Lower lobe of right lung (tissue), 2 donors: Measurements from ENCODE around the gene RALGPS1. TPM values are rescaled to one million over a fixed set of nuclear protein-coding genes. Genes with fewer than 3 reads are reported as not detected.

Source experiments
- ATAC-seq, 2 donors: fragments of 200-7000 bp; cut with Tn5 transposase; one replicate each; pipeline ENCODE4 v1.9.1; 2020 to 2022; ENCODE audit warnings: mild to moderate bottlenecking in 2 of 2, moderate library complexity in 2 of 2
- DNase-seq: peaks from one replicate; pipeline ENCODE4 v3.0.0-alpha.2; 2020
- H3K27ac ChIP-seq: fragments of 200-600 bp; one replicate; pipeline ENCODE4 v1.8.0; 2022
- H3K27me3 ChIP-seq: fragments of 200-600 bp; one replicate; pipeline ENCODE4 v1.8.0; 2022; ENCODE audit warnings: low read depth
- H3K36me3 ChIP-seq: fragments of 200-600 bp; one replicate; pipeline ENCODE4 v1.8.0; 2022; ENCODE audit warnings: mild to moderate bottlenecking
- H3K4me1 ChIP-seq: fragments of 200-600 bp; one replicate; pipeline ENCODE4 v1.8.0; 2022
- H3K4me3 ChIP-seq: fragments of 200-600 bp; one replicate; pipeline ENCODE4 v1.8.0; 2022; ENCODE audit warnings: mild to moderate bottlenecking
- H3K9me3 ChIP-seq: fragments of 200-600 bp; one replicate; pipeline ENCODE4 v1.8.0; 2022
- intact Hi-C: fragments of 100-400 bp; cut with DNase I; formaldehyde crosslinking; loops from one replicate; pipeline ENCODE4 v1.11.0; 2022
- total RNA-seq: library from RNA; stranded (reverse); fragmentation: NEBNext Ultra II Directional; extraction: Animal tissue kit (Norgen Biotek cat#: 25700); gene quantifications from one replicate; pipeline ENCODE4 v1.2.1, GENCODE V29; 2021
- TF ChIP-seq, protein P1 (sequence below): fragments of 200-600 bp; IDR thresholded peaks from one replicate; pipeline ENCODE4 v1.8.0; 2022; ENCODE audit warnings: antibody characterized with exemption, mild to moderate bottlenecking
- donor health status: DM: no; HTN: yes; CAD: no; lungs with severe emphysema.

The RALGPS1 gene
- total RNA-seq, 1 donor from 2014 or later: 17.6 TPM

- H3K4me3 ChIP-seq: no peak overlapping the region
- peaks cover 9% of the 10 kb centered on the region for H3K4me1 ChIP-seq
- no peak overlapping the region for H3K27ac ChIP-seq
- no peak for DNase-seq
- intact Hi-C loops: no loop called here
- no peaks in the 10 kb centered on the region for H3K36me3 ChIP-seq
- no peak for ATAC-seq
- H3K9me3 ChIP-seq: no peaks in the 10 kb centered on the region
- TF ChIP-seq, protein P1, sequence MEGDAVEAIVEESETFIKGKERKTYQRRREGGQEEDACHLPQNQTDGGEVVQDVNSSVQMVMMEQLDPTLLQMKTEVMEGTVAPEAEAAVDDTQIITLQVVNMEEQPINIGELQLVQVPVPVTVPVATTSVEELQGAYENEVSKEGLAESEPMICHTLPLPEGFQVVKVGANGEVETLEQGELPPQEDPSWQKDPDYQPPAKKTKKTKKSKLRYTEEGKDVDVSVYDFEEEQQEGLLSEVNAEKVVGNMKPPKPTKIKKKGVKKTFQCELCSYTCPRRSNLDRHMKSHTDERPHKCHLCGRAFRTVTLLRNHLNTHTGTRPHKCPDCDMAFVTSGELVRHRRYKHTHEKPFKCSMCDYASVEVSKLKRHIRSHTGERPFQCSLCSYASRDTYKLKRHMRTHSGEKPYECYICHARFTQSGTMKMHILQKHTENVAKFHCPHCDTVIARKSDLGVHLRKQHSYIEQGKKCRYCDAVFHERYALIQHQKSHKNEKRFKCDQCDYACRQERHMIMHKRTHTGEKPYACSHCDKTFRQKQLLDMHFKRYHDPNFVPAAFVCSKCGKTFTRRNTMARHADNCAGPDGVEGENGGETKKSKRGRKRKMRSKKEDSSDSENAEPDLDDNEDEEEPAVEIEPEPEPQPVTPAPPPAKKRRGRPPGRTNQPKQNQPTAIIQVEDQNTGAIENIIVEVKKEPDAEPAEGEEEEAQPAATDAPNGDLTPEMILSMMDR: no peak
- H3K27me3 ChIP-seq: no peaks in the 10 kb centered on the region
These were observed 190.2 kb downstream of the RALGPS1 start for GRCh38 chr9:127104581-127105311.

DNA sequence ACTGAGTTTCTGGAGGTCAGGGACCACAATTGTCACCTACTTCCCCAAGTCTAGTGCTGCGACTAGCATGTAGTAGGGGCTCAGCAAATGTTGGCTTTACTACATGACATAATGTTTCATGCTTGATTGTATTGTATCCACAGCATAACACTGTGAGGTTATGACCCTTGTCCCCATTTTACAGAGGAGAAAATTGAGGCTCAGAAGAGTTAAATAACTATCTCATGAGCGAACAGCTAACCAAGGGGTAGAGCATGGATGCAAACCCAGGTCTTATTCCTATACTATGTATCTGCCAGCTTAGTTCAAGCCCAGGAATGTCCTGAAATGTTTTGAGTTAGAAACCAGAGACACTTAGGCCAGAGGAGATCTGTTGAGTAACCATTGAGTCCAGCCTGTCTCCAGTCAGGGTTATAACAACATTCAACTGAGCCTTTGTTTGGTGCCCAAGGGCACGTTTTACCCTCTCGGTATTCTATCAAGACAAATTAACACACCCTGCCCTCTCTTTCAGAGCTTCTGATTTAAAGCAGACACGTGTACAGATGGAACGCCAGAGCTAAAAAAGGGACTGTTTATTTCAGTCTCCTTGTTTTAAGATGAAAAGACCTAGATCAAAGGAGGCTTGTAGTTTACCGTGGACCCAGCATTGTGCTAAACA is 191.4 kb downstream of the RALGPS1 start:
- DNase-seq (no peak), ATAC-seq (no peak)
- no peak overlapping the region for H3K4me3 ChIP-seq
- H3K36me3 ChIP-seq: no peaks in the 10 kb centered on the region
- intact Hi-C loops: no loop called here
- TF ChIP-seq, protein P1: no peak
- H3K4me1 ChIP-seq: peaks cover 9% of the 10 kb centered on the region
- no peak overlapping the region for H3K27ac ChIP-seq
- no peaks in the 10 kb centered on the region for H3K27me3 ChIP-seq
- no peaks in the 10 kb centered on the region for H3K9me3 ChIP-seq

- DNase-seq (no peak), ATAC-seq (no peak)
- no peaks in the 10 kb centered on the region for H3K36me3 ChIP-seq
- no peaks in the 10 kb centered on the region for H3K27me3 ChIP-seq
- H3K27ac ChIP-seq: no peak overlapping the region
- intact Hi-C loops: no loop called here
- no peaks in the 10 kb centered on the region for H3K9me3 ChIP-seq
- H3K4me1 ChIP-seq: peaks cover 9% of the 10 kb centered on the region
- TF ChIP-seq, protein P1: no peak
- H3K4me3 ChIP-seq: no peak overlapping the region
These were observed 191.9 kb downstream of the RALGPS1 start for GRCh38 chr9:127106466-127106855.

DNA sequence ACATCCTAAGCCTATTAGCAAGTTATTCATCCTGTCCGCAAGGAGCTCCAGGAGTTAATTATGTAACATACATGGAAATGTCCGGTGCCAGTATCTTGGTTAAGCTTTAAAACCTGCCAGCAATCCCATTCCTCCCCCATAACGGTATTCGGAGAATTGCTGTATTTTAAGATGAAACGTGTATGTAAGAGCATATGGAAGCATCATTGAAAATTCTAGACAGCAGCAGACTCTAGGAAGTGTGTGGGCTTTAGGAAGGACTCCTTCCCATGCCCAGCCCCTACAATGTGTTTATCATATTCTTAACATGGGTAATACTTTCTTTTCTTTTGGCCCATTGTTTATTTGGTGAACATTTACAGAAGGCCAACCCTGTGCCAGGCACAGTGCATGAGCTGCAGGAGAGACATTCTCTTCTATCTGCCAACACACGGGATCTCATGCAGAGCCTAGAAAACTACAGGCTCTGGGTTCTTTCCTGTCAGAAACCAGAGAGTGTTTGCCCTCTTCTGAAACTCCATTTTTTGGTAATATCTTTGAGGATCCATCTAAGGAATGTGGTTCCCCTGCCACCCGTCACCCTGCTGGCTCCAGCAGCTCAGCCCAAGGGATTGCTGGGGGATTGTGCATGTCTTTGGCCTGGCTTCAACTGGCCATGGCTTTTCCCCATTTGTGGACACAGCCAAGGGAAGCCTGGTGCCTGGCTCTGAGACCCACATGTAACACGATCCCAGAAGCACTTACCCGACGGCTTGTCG is 192.8 kb downstream of the RALGPS1 start:
- H3K4me1 ChIP-seq: peaks cover 12% of the 10 kb centered on the region
- intact Hi-C loops: no loop called here
- H3K4me3 ChIP-seq: no peak overlapping the region
- H3K36me3 ChIP-seq: no peaks in the 10 kb centered on the region
- H3K27ac ChIP-seq: no peak overlapping the region
- no peak for ATAC-seq
- no peaks in the 10 kb centered on the region for H3K27me3 ChIP-seq
- no peak for DNase-seq
- H3K9me3 ChIP-seq: no peaks in the 10 kb centered on the region
- TF ChIP-seq, protein P1: no peak

GRCh38 chr9:127107929-127108876 is 193.6 kb downstream of the RALGPS1 start:
- Histone ChIP-seq H3K4me1 (peaks cover 20% of the 10 kb centered on the region), H3K27ac (no peak overlapping the region), H3K36me3 (no peaks in the 10 kb centered on the region), H3K4me3 (no peak overlapping the region), H3K27me3 (no peaks in the 10 kb centered on the region), H3K9me3 (no peaks in the 10 kb centered on the region)
- TF ChIP-seq, protein P1: no peak
- no peak for ATAC-seq
- intact Hi-C loops: no loop called here
- DNase-seq: no peak
